Measurements from ENCODE around the gene TMEM154. TPM values are rescaled to one million over a fixed set of nuclear protein-coding genes. Genes with fewer than 3 reads are reported as not detected.

The TMEM154 gene
- total RNA-seq, 2 experiments from 2014 or later: 12.2 to 17.5 TPM

- H3K4me3 Mint-ChIP-seq: no peak overlapping the region
- no peaks in the 10 kb centered on the region for H3K9me3 Mint-ChIP-seq
- TF ChIP-seq CTCF (IDR thresholded peaks at IDR 0.05): no peak
- no peak overlapping the region for H3K27ac Mint-ChIP-seq
- intact Hi-C loops (cut with micrococcal nuclease): no loop called here
- ChIA-PET POLR2A (no interaction called here), CTCF (interaction anchor here (0.8 to 11.4 kb wide), 6 partner anchors 9 to 148 kb away, joined by 3 to 149 read pairs (median 4); no protein-coding TSS in a partner anchor)
- DNase-seq (no peak), ATAC-seq (no peak)
- peaks cover 3% of the 10 kb centered on the region for H3K36me3 Mint-ChIP-seq (ENCODE audit: low read depth)
- H3K27me3 Mint-ChIP-seq: no peaks in the 10 kb centered on the region
- H3K4me1 Mint-ChIP-seq (ENCODE audit: low read depth): peaks cover 20% of the 10 kb centered on the region
Measured at GRCh38 chr4:152646221-152646620, 33.6 kb downstream of the TMEM154 start.

- Mint-ChIP-seq H3K27ac (peak overlapping the region; percentile 10), H3K9me3 (no peaks in the 10 kb centered on the region), H3K36me3 (ENCODE audit: low read depth) (peaks cover 6% of the 10 kb centered on the region), H3K4me1 (ENCODE audit: low read depth) (peaks cover 20% of the 10 kb centered on the region), H3K4me3 (no peak overlapping the region), H3K27me3 (no peaks in the 10 kb centered on the region)
- DNase-seq (no peak), ATAC-seq (no peak)
- intact Hi-C loops (cut with micrococcal nuclease): no loop called here
- ChIA-PET POLR2A (no interaction called here), CTCF (interaction anchor here (1.0 to 11.4 kb wide), 4 partner anchors 9 to 236 kb away, joined by 3 to 149 read pairs (median 12); no protein-coding TSS in a partner anchor)
- no peak for TF ChIP-seq CTCF (IDR thresholded peaks at IDR 0.05)
Measured at GRCh38 chr4:152644130-152644529, 35.7 kb downstream of the TMEM154 start.

GRCh38 chr4:152643153-152644035, 36.4 kb downstream of the TMEM154 start:
- TF ChIP-seq CTCF (IDR thresholded peaks at IDR 0.05): no peak
- no peaks in the 10 kb centered on the region for H3K27me3 Mint-ChIP-seq
- peaks cover 20% of the 10 kb centered on the region for H3K4me1 Mint-ChIP-seq (ENCODE audit: low read depth)
- CTCF ChIA-PET: interaction anchor here (1.0 to 11.4 kb wide), 5 partner anchors 8 to 235 kb away, joined by 3 to 149 read pairs (median 5); no protein-coding TSS in a partner anchor
- intact Hi-C loops (cut with micrococcal nuclease): no loop called here
- ATAC-seq (peak; percentile 76), DNase-seq (peak; percentile 48)
- no peak overlapping the region for H3K4me3 Mint-ChIP-seq
- POLR2A ChIA-PET: interaction anchor here (1.1 kb wide), 1 partner anchor 8 kb away, joined by 5 read pairs; no protein-coding TSS in a partner anchor
- H3K27ac Mint-ChIP-seq: peak overlapping the region; percentile 59
- no peaks in the 10 kb centered on the region for H3K9me3 Mint-ChIP-seq
- peaks cover 6% of the 10 kb centered on the region for H3K36me3 Mint-ChIP-seq (ENCODE audit: low read depth)

GRCh38 chr4:152640058-152640921, 39.5 kb downstream of the TMEM154 start:
- no peak overlapping the region for H3K27ac Mint-ChIP-seq
- ATAC-seq (no peak), DNase-seq (no peak)
- H3K36me3 Mint-ChIP-seq (ENCODE audit: low read depth): peaks cover 5% of the 10 kb centered on the region
- intact Hi-C loops (cut with micrococcal nuclease): loop anchor here (2.0 kb wide), 1 partner anchor 139 kb away; no protein-coding TSS in a partner anchor
- peaks cover 34% of the 10 kb centered on the region for H3K4me1 Mint-ChIP-seq (ENCODE audit: low read depth)
- CTCF ChIA-PET: interaction anchor here (0.7 to 11.4 kb wide), 33 partner anchors 10 to 241 kb away, joined by 3 to 149 read pairs (median 4); no protein-coding TSS in a partner anchor
- no peaks in the 10 kb centered on the region for H3K9me3 Mint-ChIP-seq
- POLR2A ChIA-PET: interaction anchor here (0.7 kb wide), 1 partner anchor 174 kb away, joined by 3 read pairs; no protein-coding TSS in a partner anchor
- H3K27me3 Mint-ChIP-seq: no peaks in the 10 kb centered on the region
- peak; percentile 94 for TF ChIP-seq CTCF (IDR thresholded peaks at IDR 0.05)
- H3K4me3 Mint-ChIP-seq: no peak overlapping the region

All from activated CD8-positive, alpha-beta T cell treated with anti-CD3 and anti-CD28 coated beads for 36 hours (primary cell).